SKM-1 treated with dmso at 0.1 percent for 144 hours (cell line): Measurements from ENCODE around the gene GIGYF1.
"Not testable (repeated sequence)": the region's sequence is repeated elsewhere in the genome, so short reads cannot be mapped to it uniquely, and the experiment has no call there.

Source experiments
- DNase-seq: peaks from one replicate; lab custom pipeline; 2025; ENCODE audit not compliant: unreplicated experiment; lab: John Stamatoyannopoulos, UW

Gene GIGYF1

DNA sequence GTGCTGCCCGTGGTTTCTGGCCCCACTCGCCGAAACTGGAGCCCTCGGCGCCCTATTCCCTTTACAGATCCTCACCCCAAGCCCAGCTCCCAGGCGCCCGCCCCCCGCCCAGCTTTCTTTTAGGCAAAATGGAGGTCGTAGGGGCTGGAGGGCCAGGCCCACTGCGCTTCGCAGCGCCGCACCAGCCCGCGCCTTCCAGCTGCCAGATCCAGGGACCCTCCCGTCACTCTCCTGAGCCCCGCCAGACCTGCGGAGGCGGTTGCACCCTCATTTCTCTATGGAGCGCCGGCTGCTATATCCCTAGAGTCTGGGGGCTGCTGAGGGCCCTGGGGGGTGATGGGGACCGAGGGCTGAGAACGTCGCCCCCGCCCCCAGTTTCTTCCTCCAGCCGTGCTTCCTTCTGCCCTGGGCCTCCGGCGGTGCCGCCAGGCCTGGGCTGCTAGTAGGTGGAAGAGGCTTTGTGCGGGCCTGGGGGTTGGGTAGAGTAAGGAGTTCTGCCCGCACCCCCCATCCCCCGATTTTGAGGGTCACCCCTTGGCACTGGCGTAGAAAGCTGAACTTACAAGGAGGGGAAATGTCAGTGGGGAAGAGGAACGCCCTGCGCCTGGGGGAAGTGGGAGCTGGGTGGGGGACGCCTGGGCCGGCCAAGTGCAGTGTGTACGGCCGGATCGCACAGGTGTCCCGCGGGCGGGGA lies 19.5 kb downstream of the GIGYF1 start:
- DNase-seq = no peak

DNA sequence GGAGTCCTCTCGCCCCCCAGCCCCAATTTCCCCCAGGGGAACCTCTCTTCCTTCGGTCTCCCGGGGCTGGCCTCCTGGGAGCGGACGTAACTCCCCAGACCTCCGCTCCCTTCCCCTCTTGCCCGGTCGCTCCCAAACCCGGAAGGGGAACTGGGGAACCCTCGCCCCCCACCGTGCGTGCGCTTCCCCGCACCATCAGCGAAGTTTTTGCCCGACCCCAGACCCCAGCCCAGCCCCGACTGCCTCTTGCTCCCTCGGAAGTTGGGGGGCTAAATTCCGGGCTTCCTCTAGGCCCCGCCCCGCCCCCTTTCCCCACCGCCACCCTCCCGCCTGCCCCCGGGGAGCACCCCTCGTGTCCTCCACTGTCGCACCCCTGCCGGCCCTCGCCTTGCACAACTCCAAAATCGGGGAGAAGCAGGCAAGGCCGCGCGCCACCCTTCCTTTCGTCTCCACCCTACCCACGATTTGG lies 20.1 kb downstream of the GIGYF1 start:
- peak; percentile 52 for DNase-seq

DNA sequence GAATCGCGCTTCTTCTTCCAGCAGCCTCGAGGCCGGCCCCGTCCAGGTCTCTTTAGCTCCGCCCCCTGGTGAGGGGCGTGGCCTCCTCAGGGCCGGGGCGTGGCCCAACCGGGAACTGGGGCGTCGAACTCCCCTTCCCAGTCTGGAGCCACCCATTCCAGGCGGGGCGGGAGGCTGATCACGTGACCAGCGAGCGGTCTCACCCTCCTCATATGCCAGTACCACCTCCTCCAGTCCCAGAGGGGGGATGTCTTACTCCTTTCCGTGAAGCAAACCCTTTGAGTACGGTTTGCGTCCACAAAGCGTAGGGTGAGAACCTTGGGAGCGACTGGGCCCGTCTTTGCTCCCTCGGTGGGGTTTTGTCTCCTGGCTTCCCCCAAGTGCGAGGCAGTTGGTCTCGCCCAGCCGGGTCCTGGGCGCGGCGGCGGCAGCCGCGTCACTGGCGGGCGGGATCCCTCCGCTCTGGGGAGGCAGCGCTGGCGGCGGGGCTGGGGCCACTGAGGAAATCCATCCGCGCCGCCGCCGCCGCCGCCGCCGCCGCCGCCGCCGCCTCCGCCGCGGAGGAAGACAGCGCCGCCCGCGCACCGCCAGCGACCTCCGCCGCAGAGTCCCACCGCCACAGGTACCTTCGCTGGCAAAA lies 20.6 kb downstream of the GIGYF1 start, which contains the start of gene GNB2:
GNB2 (plus strand) TSS at position 439 of the 640 bp plus-strand sequence. CDS start 2,526 bp downstream, outside the sequence.
- peak; percentile 95 for DNase-seq

DNA sequence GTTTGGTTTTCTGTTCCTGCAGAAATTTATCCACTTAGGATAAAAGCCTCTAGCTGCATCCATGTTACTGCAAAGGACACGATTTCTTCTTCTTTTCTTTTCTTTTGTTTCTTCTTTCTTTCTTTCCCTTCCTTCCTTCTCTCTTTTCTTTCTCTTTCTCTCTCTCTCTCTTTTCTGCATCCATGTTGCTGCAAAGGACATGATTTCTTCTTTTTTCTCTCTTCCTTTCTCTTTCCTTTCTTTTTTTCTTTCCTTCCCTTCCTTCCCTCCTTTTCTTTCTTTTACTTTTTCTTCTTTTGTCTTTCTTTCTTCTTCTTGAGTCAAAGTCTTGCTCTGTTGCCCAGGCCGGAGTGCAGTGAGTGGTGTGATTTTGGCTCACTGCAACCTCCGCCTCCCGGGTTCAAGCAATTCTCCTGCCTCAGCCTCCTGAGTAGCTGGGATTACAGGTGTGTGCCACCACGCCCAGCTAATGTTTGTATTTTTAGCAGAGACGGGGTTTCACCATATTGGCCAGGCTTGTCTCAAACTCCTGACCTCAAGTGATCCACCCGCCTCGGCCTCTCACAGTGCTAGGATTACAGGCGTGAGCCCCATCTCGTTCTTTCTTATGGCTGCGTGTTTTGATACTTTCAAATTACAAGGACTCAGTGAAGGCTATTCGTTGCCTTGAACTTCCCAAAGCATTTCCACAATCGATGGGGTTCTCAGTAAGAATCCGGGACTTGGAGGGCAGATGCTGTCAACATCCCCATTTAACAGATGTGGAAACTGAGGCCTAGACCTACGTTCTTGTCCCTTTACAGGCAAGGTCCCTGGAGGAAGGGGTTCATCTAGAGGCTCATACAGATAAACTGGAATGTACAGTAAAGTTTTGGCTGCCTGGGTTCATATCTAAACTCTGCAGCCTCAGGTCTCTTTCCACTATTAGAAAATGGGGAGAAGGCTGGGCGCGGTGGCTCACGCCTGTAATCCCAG lies 22.4 kb downstream of the GIGYF1 start:
- DNase-seq = no peak

DNA sequence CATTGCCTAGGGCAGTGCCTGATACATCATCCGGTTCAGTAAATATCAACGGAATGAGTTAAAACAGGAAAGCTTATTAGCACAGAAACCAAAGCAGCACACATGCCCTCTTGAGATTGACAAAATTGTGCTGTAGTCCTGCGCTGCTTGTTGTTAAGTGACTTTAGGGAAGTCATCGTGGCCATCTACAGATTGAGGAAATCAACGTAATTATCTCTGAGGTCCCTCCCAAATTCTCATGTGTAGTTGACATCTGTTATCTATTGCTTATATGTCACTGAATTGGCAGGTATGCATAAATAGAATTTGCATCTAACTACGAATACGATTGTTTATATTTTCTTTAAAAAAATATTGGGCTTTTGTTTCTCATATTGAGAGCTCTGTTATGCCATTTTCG lies 24.0 kb downstream of the GIGYF1 start:
- DNase-seq = peak; percentile 29

DNA sequence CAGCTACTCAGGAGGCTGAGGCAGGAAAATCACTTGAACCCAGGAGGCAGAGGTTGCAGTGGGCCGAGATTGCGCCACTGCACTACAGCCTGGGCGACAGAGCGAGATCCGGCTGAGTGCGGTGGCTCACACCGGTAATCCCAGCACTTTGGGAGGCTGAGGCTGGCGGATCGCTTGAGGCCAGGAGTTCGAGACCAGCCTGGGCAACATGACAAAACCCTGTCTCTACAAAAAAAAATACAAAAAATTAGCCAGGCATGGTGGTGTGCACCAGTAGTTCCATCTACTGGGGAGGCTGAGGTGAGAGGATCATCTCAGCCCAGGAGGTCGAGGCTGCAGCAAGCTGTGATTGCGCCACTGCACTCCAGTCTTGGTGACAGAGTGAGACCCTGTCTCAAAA lies 24.9 kb downstream of the GIGYF1 start:
- DNase-seq = not testable (repeated sequence)

DNA sequence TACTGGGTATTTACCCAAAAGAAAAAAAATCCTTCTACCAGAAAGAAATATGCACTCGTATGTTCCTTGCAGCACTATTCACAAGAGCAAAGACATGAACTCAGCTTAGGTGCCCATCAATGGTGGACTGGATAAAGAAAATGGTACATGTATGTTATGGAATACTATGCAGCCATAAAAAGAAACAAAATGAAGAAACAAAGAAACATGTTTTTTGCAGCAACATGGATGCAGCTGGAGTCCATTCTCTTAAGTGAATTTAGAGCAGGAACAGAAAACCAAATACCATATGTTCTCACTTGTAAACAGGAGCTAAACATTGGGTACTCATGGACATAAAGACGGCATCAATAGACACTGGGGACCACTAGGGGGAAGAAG lies 26.0 kb downstream of the GIGYF1 start:
- no peak for DNase-seq

DNA sequence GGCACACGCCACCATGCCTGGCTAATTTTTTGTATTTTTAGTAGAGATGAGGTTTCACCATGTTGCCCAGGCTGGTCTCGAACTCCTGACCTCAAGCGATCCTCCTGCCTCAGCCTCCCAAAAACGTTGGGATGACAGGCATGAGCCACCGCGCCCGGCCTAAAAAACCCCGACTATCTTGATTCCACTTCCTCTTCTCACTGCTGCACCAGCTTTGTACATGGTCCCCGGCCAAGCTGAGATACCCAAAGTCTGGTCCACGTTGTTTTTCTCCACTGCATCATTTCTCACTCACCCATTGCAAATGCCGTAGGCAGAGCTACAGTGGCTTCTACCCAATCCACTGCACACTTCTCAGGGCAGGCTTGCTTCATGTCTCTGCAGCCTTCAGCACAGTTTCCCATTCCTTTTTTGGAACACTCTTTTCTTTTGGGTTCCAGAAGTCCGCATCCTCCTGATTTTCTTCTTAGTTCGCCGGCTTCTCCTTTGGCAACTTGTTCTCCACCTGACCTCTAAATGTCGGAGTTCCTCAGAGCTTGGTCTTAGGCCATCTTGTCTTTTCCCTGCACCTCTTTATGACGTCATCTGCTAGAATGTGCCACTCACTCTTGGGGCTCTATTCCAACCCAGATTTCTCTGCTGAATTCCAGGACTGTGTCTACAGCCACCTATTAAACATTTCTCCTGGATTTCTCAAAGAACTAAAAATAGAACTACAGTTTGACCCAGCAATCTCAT lies 26.6 kb downstream of the GIGYF1 start:
- DNase-seq = no peak

DNA sequence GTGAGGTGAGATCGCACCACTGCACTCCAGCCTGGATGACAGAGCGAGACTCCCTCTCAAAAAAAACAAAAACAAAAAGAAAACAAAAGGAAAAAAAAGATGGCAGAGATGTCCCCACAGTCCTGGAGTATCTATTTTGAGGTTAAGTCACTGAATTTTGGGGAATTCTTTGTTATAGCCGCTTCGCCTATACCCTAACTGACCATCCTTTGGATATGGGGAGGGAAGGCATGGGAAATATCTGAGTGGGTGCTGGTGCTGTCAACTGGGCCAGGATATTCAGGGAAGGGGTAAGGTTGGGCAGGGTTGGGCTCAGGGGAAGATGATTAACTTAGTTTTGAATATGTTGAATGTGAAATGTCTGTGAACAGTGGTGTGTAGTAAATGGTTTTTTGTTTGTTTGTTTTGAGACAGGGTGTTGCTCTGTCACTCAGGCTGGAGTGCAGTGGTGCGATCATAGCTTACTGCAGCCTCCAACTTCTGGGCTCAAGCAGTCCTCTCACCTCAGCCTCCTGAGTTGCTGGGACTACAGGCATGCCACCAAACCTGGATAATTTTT lies 28.8 kb downstream of the GIGYF1 start:
- DNase-seq = no peak

DNA sequence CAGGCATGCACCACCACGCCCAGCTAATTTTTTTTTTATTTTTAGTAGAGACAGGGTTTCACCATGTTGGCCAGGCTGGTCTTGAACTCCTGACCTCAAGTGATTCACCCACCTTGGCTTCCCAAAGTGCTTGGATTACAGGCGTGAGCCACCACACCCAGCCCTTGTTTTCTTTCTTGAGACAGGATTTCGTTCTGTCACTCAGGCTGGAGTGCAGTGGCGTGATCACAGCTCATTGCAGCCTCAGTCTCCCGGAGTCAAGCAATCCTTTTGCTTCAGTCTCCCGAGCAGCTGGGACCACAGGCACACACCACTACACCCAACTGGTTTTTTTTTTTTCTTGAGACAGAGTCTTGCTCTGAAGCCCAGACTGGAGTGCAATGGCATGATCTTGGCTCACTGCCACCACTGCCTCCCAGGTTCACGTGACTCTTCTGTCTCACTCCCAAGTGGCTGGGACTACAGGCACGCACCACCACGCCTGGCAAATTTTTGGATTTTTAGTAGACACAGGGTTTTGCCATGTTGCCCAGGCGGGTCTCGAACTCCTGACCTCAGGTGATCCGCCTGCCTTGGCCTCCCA lies 31.8 kb downstream of the GIGYF1 start:
- DNase-seq = not testable (repeated sequence)

DNA sequence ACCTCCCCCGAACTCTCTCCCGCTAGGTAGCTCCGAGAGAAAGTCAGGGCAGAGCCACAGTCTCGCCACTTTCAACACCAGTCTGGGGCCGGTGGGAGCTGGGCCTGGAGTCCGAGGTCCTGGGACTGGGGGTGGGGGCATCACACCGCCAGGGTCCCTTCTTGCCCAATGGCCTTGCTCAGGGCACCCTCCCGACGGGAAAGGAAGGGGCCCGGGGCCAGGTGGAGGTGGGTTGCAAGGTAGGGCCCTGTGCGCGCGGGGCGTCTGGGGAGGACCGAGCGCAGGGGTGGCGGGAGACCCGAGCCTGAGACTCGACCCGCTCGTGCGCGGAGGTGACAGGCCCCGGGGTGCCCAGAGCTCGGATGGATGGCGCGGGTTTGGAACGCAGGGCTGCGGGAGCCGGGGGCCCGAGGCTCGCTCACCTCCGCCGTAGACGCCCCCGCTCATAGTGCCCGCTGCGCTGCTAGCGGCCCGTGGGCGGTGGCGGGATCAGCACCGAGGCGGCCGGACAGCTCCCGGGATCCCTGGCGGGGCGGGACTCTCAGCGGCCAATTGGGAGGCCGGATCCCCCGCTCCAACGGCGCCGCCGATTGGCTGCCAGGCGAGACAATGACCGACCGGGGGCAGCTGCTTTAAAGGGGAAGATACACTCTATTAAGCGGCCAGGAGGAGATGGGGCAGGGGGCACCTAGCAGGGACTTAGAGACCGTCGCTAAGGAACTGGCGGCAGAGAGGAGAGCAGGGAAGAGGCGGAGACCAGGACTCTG lies 38.0 kb downstream of the GIGYF1 start, which contains the start of gene ACTL6B:
ACTL6B (minus strand) TSS at position 541 of the 767 bp plus-strand sequence; CDS start at position 447, 94 bp downstream.
- no peak for DNase-seq

DNA sequence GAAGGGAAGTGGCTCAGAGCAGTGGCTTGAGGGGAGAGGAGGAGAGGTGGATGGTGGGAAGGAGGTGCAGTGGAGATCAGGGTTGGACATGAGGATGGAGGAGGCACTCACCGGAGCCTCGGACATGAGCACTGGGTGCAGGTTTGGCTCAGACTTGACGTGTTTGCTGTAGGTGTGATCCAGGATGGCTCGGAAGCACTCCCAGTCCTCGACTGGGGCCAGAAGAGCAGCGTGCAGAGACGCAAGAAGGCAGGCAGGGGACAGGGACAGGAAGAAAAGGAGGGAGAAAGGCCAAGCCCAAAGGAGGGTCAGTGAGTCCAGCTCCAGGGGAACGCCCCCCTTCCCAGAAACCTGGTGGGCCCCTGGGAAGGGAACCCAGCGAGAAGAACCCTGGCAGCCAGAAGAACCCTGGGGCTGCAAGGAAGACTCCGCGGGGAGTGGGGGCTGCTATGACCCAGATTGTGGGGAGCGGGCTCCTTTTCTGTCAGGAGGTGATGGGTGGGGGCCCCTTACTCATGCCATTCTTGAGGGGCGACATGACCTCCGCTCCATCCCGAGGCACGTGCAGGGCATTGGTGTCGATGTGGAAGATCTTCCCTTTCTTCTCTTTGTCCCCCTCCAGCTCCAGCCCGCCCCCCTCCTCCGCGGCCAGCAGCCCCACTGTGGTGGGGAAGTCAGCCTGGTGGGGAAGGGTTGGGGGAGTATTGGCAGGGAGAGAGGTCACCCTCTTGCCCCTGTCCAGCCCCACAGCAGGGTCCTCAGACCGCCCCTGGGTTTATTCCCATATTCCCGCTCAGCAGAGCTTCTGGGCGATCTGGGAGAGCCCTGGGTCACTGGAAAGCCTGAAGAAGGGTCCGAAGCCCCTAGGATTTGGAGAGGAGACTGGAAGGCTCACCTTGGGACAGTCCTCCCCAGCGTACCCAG lies 38.9 kb downstream of the GIGYF1 start:
- no peak for DNase-seq

DNA sequence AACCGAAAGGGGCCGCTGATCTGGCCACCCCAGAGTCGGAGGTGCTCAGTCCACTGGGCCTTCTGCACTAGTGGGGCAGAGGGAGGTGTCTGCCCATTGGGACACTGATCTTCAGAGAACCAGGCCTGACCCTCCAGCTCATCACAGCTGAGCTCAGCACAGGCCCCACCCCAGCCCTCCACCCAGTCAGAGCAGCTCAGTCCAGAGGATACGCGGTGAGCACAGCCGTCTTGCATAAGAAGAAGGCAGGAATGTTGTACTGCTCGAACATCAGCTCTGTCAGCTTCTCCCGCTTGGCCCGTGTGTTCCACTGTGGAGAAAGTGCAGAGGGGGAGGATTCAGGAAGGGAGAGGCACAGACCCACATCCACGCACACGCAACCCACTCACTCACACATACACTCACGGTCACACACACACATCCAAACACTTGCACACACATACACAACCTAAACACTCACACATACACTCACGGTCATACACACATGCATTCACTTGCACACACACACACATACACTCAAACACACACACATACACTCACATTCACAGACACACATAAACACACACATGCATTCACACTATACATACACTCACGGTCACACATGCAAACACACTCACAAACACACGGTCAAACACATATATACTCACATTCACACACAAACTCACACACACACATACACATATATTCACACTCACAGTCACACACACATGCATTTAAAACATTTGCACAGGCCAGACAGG lies 44.1 kb downstream of the GIGYF1 start:
- no peak for DNase-seq

DNA sequence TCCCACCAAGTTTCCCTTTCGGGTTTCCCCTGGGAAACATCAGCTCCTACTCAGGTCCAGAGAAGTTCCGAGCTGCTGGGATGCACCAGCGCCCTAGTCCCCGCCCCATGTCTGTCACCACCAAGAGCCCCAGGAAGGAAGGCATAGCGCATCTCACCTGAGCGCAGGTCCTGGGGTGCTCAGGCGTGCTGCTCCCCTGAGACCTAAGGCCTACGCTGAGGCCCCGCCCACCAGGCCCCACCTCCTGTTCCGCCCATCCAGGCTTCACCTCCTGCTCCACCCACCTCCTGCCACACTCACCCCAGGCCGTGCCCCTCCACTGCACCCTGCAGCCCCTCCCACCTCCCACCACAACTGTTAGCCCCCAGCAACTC lies 51.5 kb downstream of the GIGYF1 start:
- no peak for DNase-seq

DNA sequence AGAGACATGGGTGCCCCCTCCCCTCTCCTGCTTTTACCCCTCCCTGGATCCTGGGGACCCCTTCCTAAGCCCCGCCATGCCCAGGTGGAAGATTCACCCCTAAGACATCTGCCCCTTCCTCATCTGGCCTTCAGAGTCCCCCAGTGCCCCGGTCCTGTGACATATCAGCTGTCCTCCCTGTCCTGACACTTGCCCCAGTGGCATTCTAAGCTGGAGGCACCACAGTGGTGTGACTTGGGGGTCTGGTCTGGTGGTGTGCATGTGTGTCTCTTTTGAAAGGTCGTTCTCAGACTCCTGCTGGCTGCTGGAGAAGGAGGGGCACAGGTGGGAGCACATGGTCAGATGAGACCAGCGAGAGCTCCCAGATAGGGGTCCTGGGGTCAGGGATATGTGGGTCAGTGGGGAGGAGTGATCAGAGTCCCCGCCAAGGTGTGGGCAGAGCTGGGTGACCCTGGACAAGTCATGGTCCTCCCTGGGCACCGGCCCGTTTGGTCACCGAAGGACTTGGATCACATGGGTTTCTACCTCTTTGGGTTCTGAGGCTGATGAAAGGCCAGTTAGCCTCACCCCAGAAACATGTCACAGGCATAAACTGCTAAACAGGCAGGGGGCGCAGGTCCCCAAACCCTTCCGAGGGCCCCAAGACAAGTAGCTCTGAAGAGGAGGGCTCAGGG lies 52.1 kb downstream of the GIGYF1 start:
- no peak for DNase-seq

DNA sequence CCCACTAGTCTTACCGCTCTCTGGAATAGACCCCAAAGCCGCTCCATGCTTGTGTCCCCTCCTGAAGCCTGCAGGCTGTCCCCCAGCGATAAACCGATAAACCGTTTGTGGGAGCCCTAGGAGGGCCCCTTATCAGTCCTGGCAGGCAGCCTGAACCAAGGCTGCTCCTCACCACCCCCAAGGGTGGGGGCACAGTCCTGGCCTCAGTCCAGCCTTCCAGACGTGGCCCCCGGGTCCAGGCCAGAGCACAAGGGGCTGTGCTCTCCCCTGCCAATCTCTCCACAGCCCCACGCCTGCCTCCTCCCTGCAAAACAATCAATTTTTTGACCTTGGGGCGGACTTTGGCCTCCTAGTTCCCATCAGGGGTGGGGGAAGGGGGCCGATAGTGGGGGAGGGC lies 52.6 kb downstream of the GIGYF1 start, which contains the start of gene TFR2:
TFR2 (minus strand) TSS at position 90 of the 397 bp plus-strand sequence; CDS start at position 47, 43 bp downstream.
- DNase-seq = no peak
